ENCODE data around the gene CMTM6.
"Not testable (repeated sequence)": the region's sequence is repeated elsewhere in the genome, so short reads cannot be mapped to it uniquely, and the experiment has no call there.

CMTM6 gene

DNA sequence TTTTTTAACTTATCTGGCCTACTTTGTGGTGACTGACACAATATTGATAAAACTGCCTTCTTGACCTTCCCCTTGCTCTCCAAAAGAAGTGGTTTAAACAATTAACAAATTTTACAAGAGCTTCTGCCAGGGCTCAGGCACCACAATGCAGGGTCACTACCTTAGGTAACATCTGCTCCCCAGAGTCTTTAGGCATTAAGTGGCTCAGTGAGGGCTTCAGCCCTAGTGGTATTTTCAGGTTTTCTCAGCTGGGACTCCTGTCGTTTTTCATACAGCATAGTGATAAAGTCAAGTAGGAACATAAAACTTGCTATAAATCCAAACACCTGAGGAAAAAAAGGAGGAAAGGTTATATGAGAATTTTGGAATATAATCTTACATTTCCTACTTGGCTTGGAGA is 18.9 kb downstream of the CMTM6 start:
- no peaks in the 10 kb centered on the region for H3K9me3 ChIP-seq (ENCODE audit: control insufficient read depth, insufficient read depth, low read length)
- no peak overlapping the region for H3K9ac ChIP-seq (ENCODE audit: low read depth, low read length)
- no peaks in the 10 kb centered on the region for H3K4me1 ChIP-seq (ENCODE audit: control insufficient read depth, insufficient read depth, low read length)
- peaks cover 53% of the 10 kb centered on the region for H3K36me3 ChIP-seq (ENCODE audit: control insufficient read depth, insufficient read depth, low read length)
- H3K27ac ChIP-seq (ENCODE audit: low read depth, low read length): no peak overlapping the region
- no peak overlapping the region for H3K4me3 ChIP-seq (ENCODE audit: low read depth, low read length)
- no peaks in the 10 kb centered on the region for H3K27me3 ChIP-seq (ENCODE audit: control insufficient read depth, insufficient read depth, low read length)

DNA sequence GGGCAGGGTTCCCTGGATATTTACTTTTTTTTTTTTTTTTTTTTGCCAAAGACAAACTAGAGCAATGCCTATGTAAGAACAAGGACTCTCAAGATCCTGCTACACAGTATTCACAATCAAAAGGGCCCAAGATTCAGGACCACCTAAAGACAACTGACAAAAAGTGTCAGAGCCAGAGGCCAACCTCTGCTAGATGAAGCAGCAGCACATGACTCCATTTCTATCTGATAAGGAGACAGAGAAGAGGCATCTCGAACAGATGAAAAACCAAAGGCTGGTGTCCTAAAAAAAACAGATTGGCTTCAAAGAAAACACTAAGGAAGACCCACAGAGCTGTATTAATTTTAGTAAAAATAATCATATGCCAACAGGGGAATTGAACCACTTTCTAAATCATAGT is 20.0 kb downstream of the CMTM6 start:
- H3K9me3 ChIP-seq (ENCODE audit: control insufficient read depth, insufficient read depth, low read length): no peaks in the 10 kb centered on the region
- H3K27ac ChIP-seq (ENCODE audit: low read depth, low read length): no peak overlapping the region
- H3K36me3 ChIP-seq (ENCODE audit: control insufficient read depth, insufficient read depth, low read length): peaks cover 47% of the 10 kb centered on the region
- no peaks in the 10 kb centered on the region for H3K27me3 ChIP-seq (ENCODE audit: control insufficient read depth, insufficient read depth, low read length)
- H3K4me1 ChIP-seq (ENCODE audit: control insufficient read depth, insufficient read depth, low read length): no peaks in the 10 kb centered on the region
- H3K4me3 ChIP-seq (ENCODE audit: low read depth, low read length): no peak overlapping the region
- no peak overlapping the region for H3K9ac ChIP-seq (ENCODE audit: low read depth, low read length)

GRCh38 chr3:32481791-32482631 is 20.6 kb downstream of the CMTM6 start:
- Histone ChIP-seq H3K27ac (ENCODE audit: low read depth, low read length) (no peak overlapping the region), H3K9me3 (ENCODE audit: control insufficient read depth, insufficient read depth, low read length) (no peaks in the 10 kb centered on the region), H3K36me3 (ENCODE audit: control insufficient read depth, insufficient read depth, low read length) (peaks cover 40% of the 10 kb centered on the region), H3K4me3 (ENCODE audit: low read depth, low read length) (no peak overlapping the region), H3K4me1 (ENCODE audit: control insufficient read depth, insufficient read depth, low read length) (no peaks in the 10 kb centered on the region), H3K9ac (ENCODE audit: low read depth, low read length) (no peak overlapping the region), H3K27me3 (ENCODE audit: control insufficient read depth, insufficient read depth, low read length) (no peaks in the 10 kb centered on the region)

GRCh38 chr3:32480604-32481003 is 22.0 kb downstream of the CMTM6 start:
- Histone ChIP-seq H3K27ac (ENCODE audit: low read depth, low read length) (no peak overlapping the region), H3K4me3 (ENCODE audit: low read depth, low read length) (no peak overlapping the region), H3K9ac (ENCODE audit: low read depth, low read length) (no peak overlapping the region), H3K36me3 (ENCODE audit: control insufficient read depth, insufficient read depth, low read length) (peaks cover 31% of the 10 kb centered on the region), H3K4me1 (ENCODE audit: control insufficient read depth, insufficient read depth, low read length) (no peaks in the 10 kb centered on the region), H3K27me3 (ENCODE audit: control insufficient read depth, insufficient read depth, low read length) (no peaks in the 10 kb centered on the region), H3K9me3 (ENCODE audit: control insufficient read depth, insufficient read depth, low read length) (no peaks in the 10 kb centered on the region)

- H3K9ac ChIP-seq (ENCODE audit: low read depth, low read length): no peak overlapping the region
- no peaks in the 10 kb centered on the region for H3K4me1 ChIP-seq (ENCODE audit: control insufficient read depth, insufficient read depth, low read length)
- H3K27me3 ChIP-seq (ENCODE audit: control insufficient read depth, insufficient read depth, low read length): no peaks in the 10 kb centered on the region
- peaks cover 9% of the 10 kb centered on the region; the same call in 1 of the 2 replicates for H3K36me3 ChIP-seq (ENCODE audit: control insufficient read depth, insufficient read depth, low read length)
- no peak overlapping the region for H3K4me3 ChIP-seq (ENCODE audit: low read depth, low read length)
- no peak overlapping the region for H3K27ac ChIP-seq (ENCODE audit: low read depth, low read length)
- H3K9me3 ChIP-seq (ENCODE audit: control insufficient read depth, insufficient read depth, low read length): no peaks in the 10 kb centered on the region
These were observed 28.5 kb downstream of the CMTM6 start for GRCh38 chr3:32474201-32474600.

GRCh38 chr3:32472151-32472550 is 30.5 kb downstream of the CMTM6 start:
- H3K36me3 ChIP-seq (ENCODE audit: control insufficient read depth, insufficient read depth, low read length): peaks cover 11% of the 10 kb centered on the region
- not testable (repeated sequence) for H3K4me3 ChIP-seq (ENCODE audit: low read depth, low read length); H3K9ac ChIP-seq (ENCODE audit: low read depth, low read length); H3K27me3 ChIP-seq (ENCODE audit: control insufficient read depth, insufficient read depth, low read length); H3K4me1 ChIP-seq (ENCODE audit: control insufficient read depth, insufficient read depth, low read length); H3K27ac ChIP-seq (ENCODE audit: low read depth, low read length); H3K9me3 ChIP-seq (ENCODE audit: control insufficient read depth, insufficient read depth, low read length)

- no peaks in the 10 kb centered on the region for H3K9me3 ChIP-seq (ENCODE audit: control insufficient read depth, insufficient read depth, low read length)
- peaks cover 11% of the 10 kb centered on the region for H3K36me3 ChIP-seq (ENCODE audit: control insufficient read depth, insufficient read depth, low read length)
- H3K27ac ChIP-seq (ENCODE audit: low read depth, low read length): no peak overlapping the region
- no peak overlapping the region for H3K9ac ChIP-seq (ENCODE audit: low read depth, low read length)
- H3K27me3 ChIP-seq (ENCODE audit: control insufficient read depth, insufficient read depth, low read length): no peaks in the 10 kb centered on the region
- H3K4me3 ChIP-seq (ENCODE audit: low read depth, low read length): no peak overlapping the region
- no peaks in the 10 kb centered on the region for H3K4me1 ChIP-seq (ENCODE audit: control insufficient read depth, insufficient read depth, low read length)
These were observed 31.4 kb downstream of the CMTM6 start for GRCh38 chr3:32471246-32471645.

- Histone ChIP-seq H3K27ac (ENCODE audit: low read depth, low read length) (no peak overlapping the region), H3K9me3 (ENCODE audit: control insufficient read depth, insufficient read depth, low read length) (no peaks in the 10 kb centered on the region), H3K36me3 (ENCODE audit: control insufficient read depth, insufficient read depth, low read length) (peaks cover 11% of the 10 kb centered on the region), H3K27me3 (ENCODE audit: control insufficient read depth, insufficient read depth, low read length) (no peaks in the 10 kb centered on the region), H3K9ac (ENCODE audit: low read depth, low read length) (no peak overlapping the region), H3K4me1 (ENCODE audit: control insufficient read depth, insufficient read depth, low read length) (no peaks in the 10 kb centered on the region), H3K4me3 (ENCODE audit: low read depth, low read length) (no peak overlapping the region)
These were observed 32.3 kb downstream of the CMTM6 start for GRCh38 chr3:32470362-32470761.

- no peak overlapping the region for H3K27ac ChIP-seq (ENCODE audit: low read depth, low read length)
- H3K9ac ChIP-seq (ENCODE audit: low read depth, low read length): no peak overlapping the region
- no peaks in the 10 kb centered on the region for H3K27me3 ChIP-seq (ENCODE audit: control insufficient read depth, insufficient read depth, low read length)
- peaks cover 11% of the 10 kb centered on the region for H3K36me3 ChIP-seq (ENCODE audit: control insufficient read depth, insufficient read depth, low read length)
- no peak overlapping the region for H3K4me3 ChIP-seq (ENCODE audit: low read depth, low read length)
- no peaks in the 10 kb centered on the region for H3K4me1 ChIP-seq (ENCODE audit: control insufficient read depth, insufficient read depth, low read length)
- H3K9me3 ChIP-seq (ENCODE audit: control insufficient read depth, insufficient read depth, low read length): no peaks in the 10 kb centered on the region
These were observed 33.3 kb downstream of the CMTM6 start for GRCh38 chr3:32469151-32469874.

DNA sequence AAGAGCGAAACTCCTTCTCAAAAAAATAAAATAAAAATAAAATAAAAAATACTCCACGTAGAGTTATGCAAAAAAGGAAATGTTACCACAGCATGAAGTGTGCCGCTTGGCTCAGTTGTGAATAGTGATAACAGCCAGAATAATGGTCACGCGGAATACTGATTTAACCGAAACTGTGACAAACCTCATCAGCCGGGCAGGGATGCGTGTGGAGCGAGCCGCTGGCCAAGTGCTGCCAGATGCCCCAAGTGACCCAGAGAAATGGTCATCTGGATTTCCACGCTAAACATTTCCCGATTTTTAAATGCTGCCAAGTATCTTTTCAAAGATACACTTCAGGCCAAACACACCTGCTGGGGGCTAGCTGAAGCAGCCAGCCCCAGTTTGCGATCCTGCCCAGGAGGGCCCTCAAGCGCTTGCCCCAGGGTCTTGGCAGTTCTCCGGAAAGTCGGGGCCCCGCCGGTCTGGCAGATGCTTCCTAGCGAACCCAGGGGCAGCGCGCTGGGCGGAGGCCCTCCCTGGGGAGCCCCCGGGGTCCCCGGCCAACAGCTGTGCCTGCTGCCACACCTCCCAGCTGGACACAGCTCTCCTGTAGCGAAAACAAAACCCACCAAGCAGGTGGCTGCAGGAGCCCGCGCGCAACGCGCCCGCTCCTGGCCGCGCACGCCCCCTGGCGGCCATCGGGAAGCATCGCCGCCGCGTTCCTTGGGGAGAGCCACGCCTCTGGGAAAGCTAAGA is 35.1 kb downstream of the CMTM6 start:
- H3K9ac ChIP-seq (ENCODE audit: low read depth, low read length): no peak overlapping the region
- no peak overlapping the region for H3K27ac ChIP-seq (ENCODE audit: low read depth, low read length)
- H3K27me3 ChIP-seq (ENCODE audit: control insufficient read depth, insufficient read depth, low read length): no peaks in the 10 kb centered on the region
- peaks cover 9% of the 10 kb centered on the region for H3K36me3 ChIP-seq (ENCODE audit: control insufficient read depth, insufficient read depth, low read length)
- 0 out of 2 replicates have a peak, but pooled peaks cover 4% of the 10 kb centered on the region for H3K4me1 ChIP-seq (ENCODE audit: control insufficient read depth, insufficient read depth, low read length)
- H3K4me3 ChIP-seq (ENCODE audit: low read depth, low read length): peak overlapping the region; percentile 33; the same call in 1 of the 2 replicates
- no peaks in the 10 kb centered on the region for H3K9me3 ChIP-seq (ENCODE audit: control insufficient read depth, insufficient read depth, low read length)

- not testable (repeated sequence) for H3K27me3 ChIP-seq (ENCODE audit: control insufficient read depth, insufficient read depth, low read length); H3K9ac ChIP-seq (ENCODE audit: low read depth, low read length); H3K27ac ChIP-seq (ENCODE audit: low read depth, low read length); H3K4me3 ChIP-seq (ENCODE audit: low read depth, low read length); H3K36me3 ChIP-seq (ENCODE audit: control insufficient read depth, insufficient read depth, low read length); H3K4me1 ChIP-seq (ENCODE audit: control insufficient read depth, insufficient read depth, low read length); H3K9me3 ChIP-seq (ENCODE audit: control insufficient read depth, insufficient read depth, low read length)
These were observed 35.8 kb downstream of the CMTM6 start for GRCh38 chr3:32466808-32467207.

Measured in HUES48 (cell line).